ENCODE data around the gene EFNB2.

Gene EFNB2

DNA sequence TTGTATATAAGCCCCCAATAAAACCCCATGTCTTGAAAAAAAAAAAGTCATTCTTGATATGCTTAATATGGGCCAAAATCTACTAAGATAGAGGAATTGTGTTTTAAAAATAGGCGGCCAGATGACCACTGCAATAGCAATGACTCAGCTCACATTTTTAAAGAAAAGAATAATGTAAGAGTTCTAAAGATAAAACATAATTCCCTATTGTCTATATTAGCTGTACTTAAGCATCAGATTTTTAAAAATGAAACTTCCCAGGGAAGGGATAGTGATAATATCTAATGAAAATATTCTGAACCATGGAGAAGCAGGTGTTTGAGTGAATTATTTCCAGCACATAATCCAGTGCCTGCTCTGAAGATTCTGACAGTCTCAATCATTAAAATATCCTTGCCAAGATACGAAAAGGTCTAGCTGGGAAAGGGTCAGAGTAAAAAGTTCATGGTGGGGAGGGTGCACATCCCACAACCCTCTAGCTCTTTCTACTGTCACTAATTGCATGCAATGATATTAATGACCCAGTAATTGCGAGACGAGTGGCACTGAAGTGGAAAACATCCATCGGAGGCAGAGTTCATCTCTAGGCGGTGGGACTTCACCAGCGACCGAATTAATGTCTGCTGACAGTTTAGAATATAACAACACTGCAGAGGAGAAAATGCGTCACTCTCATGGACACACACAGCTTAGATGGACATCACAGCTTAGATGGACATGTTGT lies 31.6 kb downstream of the EFNB2 start:
- DNase-seq (ENCODE audit: low spot score): no peak
- in situ Hi-C loops (cut with MboI; ENCODE audit: low pct_unique_long_range_greater_than_20kb, low sequenced_read_pairs, unreplicated experiment): no loop called here
- TF ChIP-seq, protein P1, sequence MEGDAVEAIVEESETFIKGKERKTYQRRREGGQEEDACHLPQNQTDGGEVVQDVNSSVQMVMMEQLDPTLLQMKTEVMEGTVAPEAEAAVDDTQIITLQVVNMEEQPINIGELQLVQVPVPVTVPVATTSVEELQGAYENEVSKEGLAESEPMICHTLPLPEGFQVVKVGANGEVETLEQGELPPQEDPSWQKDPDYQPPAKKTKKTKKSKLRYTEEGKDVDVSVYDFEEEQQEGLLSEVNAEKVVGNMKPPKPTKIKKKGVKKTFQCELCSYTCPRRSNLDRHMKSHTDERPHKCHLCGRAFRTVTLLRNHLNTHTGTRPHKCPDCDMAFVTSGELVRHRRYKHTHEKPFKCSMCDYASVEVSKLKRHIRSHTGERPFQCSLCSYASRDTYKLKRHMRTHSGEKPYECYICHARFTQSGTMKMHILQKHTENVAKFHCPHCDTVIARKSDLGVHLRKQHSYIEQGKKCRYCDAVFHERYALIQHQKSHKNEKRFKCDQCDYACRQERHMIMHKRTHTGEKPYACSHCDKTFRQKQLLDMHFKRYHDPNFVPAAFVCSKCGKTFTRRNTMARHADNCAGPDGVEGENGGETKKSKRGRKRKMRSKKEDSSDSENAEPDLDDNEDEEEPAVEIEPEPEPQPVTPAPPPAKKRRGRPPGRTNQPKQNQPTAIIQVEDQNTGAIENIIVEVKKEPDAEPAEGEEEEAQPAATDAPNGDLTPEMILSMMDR (IDR thresholded peaks at IDR 0.05; ENCODE audit: extremely low read depth, insufficient read depth, missing control alignments): no peak

DNA sequence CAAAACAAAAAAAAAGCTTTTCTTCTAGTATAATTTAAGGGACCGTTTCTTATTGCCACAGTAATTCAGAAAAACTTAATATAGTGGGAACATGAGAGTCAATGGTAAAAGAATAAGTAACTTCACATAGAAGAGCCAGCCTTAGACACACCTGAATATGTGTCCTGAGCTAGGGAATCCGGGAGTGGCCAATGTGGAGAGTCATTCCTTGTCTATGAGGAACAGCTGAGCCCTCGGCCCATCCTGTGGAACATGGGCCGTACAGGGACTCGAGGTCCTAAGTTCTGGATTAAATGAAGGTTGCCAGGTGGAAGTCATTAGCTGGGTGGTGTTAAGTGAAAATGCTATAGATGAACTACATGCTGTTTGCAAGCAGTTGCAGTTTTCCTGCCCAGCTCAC lies 32.2 kb downstream of the EFNB2 start:
- in situ Hi-C loops (cut with MboI; ENCODE audit: low pct_unique_long_range_greater_than_20kb, low sequenced_read_pairs, unreplicated experiment): no loop called here
- TF ChIP-seq, protein P1 (IDR thresholded peaks at IDR 0.05; ENCODE audit: extremely low read depth, insufficient read depth, missing control alignments): no peak
- DNase-seq (ENCODE audit: low spot score): no peak

DNA sequence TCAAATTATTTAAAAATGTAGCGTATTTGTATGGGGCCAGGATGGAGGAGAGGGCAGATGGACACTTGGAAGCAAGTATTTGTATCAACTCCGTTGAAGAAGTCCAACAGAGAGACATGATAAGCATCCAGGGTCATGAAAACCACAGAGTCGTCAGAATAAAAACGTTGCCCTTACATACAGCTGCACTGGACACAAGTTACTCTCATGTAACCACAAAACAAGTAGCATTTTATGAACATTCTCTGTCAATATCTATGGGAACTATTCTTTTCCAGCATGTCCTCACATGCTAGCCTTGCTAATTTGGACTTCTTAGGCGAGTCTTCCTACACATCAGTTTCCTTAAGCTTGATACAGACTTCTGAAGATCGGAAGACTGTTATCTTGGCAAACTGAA lies 35.0 kb downstream of the EFNB2 start:
- in situ Hi-C loops (cut with MboI; ENCODE audit: low pct_unique_long_range_greater_than_20kb, low sequenced_read_pairs, unreplicated experiment): no loop called here
- TF ChIP-seq, protein P1 (IDR thresholded peaks at IDR 0.05; ENCODE audit: extremely low read depth, insufficient read depth, missing control alignments): no peak
- DNase-seq (ENCODE audit: low spot score): no peak

DNA sequence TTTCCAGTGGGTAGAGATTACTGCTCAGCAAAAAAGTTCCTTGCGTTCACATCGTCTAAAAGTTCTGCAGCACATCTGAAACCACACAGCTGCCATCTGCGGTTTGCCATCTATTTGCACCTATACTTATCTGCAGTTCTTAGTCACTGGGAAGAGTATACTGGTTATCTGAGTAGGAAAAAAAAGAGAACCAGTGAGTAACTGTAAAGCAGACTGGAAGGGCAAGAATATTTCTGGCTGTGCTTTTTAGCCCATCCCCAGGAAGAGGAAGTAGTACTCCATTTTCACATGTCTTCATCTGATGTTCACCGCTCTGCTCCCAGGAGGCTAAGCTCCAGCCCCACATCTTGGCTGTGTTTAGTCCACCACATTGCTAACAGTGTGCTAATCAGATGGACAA lies 35.6 kb downstream of the EFNB2 start:
- TF ChIP-seq, protein P1 (IDR thresholded peaks at IDR 0.05; ENCODE audit: extremely low read depth, insufficient read depth, missing control alignments): no peak
- no peak for DNase-seq (ENCODE audit: low spot score)
- in situ Hi-C loops (cut with MboI; ENCODE audit: low pct_unique_long_range_greater_than_20kb, low sequenced_read_pairs, unreplicated experiment): no loop called here

DNA sequence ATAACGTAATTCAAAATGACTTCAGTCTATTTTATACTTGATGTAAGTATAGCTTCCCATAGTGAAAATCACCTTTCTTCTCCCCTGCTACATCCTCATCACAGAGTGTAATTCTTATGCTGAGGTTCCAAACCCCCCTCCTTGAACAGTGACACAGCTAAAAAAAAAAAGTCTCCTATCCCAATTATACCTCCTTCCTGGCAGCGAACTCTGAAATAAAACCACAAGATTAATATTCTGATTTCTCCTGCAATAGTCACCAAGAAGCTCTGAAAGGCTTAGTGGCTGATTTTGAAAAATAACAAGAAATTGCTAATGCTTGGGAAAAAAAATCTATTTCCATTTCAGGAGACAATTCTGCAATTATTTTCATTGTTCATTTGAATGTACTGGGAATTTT lies 36.3 kb downstream of the EFNB2 start:
- TF ChIP-seq, protein P1 (IDR thresholded peaks at IDR 0.05; ENCODE audit: extremely low read depth, insufficient read depth, missing control alignments): no peak
- in situ Hi-C loops (cut with MboI; ENCODE audit: low pct_unique_long_range_greater_than_20kb, low sequenced_read_pairs, unreplicated experiment): no loop called here
- no peak for DNase-seq (ENCODE audit: low spot score)

DNA sequence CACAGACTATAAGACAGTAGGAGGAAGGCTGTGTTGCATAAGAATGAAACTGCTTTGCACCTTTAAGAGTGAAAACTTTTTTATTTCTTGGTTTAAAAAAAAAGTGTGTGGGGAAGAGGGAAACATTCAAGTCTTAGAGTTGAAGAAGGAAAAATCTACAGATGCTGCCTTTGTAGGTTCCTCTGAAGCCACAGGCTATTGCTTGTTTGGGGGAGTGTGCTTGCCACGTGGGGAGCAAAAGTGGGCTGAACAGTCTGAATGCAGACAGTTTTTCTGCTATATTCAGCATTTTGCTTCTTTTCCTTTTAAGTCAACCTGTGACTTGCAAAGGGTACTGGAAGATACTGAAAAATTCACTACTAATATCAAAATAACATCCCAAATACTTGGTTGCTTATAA lies 36.9 kb downstream of the EFNB2 start:
- in situ Hi-C loops (cut with MboI; ENCODE audit: low pct_unique_long_range_greater_than_20kb, low sequenced_read_pairs, unreplicated experiment): no loop called here
- no peak for DNase-seq (ENCODE audit: low spot score)
- TF ChIP-seq, protein P1 (IDR thresholded peaks at IDR 0.05; ENCODE audit: extremely low read depth, insufficient read depth, missing control alignments): no peak

All from GM13977 (cell line).